Activated naive CD4-positive, alpha-beta T cell treated with anti-CD3 and anti-CD28 coated beads, Interleukin-2, amount 10 ng/mL, durations not matched to agents 5 hours and 36 hours (primary cell): Measurements from ENCODE around the gene SRGAP2. TPM values are rescaled to one million over a fixed set of nuclear protein-coding genes. Genes with fewer than 3 reads are reported as not detected.

ENCODE experiments used
- total RNA-seq, 2 experiments: library from RNA; stranded (reverse); gene quantifications; one replicate each; pipeline ENCODE4 v1.2.3, GENCODE V29; 2021

The SRGAP2 gene
- total RNA-seq = 10 to 100 TPM; 63.8 to 65.1 TPM

GRCh38 chr1:206203364-206204158 is at the start of gene SRGAP2:
Gene SRGAP2 (plus strand): TSS chr1:206203541. CDS start chr1:206205971, 2,430 bp downstream.

GRCh38 chr1:206202789-206203363 is 465 bp upstream of the SRGAP2 start, which contains the start of gene FAM72A:
Gene FAM72A (minus strand): TSS chr1:206202839. CDS start chr1:206202025, 814 bp downstream.

Other genes with a start within 250 kb of the SRGAP2 start
- gene RAB7B, start 200.1 kb upstream of the SRGAP2 start, total RNA-seq = not detected
- not detected for gene CTSE, start 179.6 kb upstream of the SRGAP2 start, total RNA-seq
- not detected for gene RHEX, start 150.4 kb upstream of the SRGAP2 start, total RNA-seq
- not detected for gene AVPR1B, start 86.2 kb upstream of the SRGAP2 start, total RNA-seq
- gene FAM72A, start 702 bp upstream of the SRGAP2 start, total RNA-seq = 10 to 100 TPM; 18.2 to 19.2 TPM